ENCODE measurements around the gene RPS6KL1. TPM values are rescaled to one million over a fixed set of nuclear protein-coding genes. Genes with fewer than 3 reads are reported as not detected.

Gene RPS6KL1
- polyA plus RNA-seq, 1 donor from 2014 or later: 147 TPM

- H4K20me1 ChIP-seq (ENCODE audit: insufficient read depth): no peaks in the 10 kb centered on the region
- H3K9me2 ChIP-seq (ENCODE audit: insufficient read depth, low read length): no peaks in the 10 kb centered on the region
- H3K27me3 ChIP-seq (ENCODE audit: insufficient read depth, low read depth, low read length): peaks cover 11% of the 10 kb centered on the region
- TF ChIP-seq EZH2 (IDR thresholded peaks at IDR 0.05; ENCODE audit: borderline replicate concordance, insufficient read depth, low read length, poor library complexity, severe bottlenecking) (no peak), REST (IDR thresholded peaks at IDR 0.05; ENCODE audit: borderline replicate concordance) (no peak), TAF1 (IDR thresholded peaks at IDR 0.05; ENCODE audit: low read depth) (no peak), POLR2AphosphoS5 (IDR thresholded peaks at IDR 0.05) (no peak), EP300 (conservative IDR thresholded peaks at IDR 0.05; ENCODE audit: poor library complexity, severe bottlenecking) (no peak)
- TF ChIP-seq, protein P1, sequence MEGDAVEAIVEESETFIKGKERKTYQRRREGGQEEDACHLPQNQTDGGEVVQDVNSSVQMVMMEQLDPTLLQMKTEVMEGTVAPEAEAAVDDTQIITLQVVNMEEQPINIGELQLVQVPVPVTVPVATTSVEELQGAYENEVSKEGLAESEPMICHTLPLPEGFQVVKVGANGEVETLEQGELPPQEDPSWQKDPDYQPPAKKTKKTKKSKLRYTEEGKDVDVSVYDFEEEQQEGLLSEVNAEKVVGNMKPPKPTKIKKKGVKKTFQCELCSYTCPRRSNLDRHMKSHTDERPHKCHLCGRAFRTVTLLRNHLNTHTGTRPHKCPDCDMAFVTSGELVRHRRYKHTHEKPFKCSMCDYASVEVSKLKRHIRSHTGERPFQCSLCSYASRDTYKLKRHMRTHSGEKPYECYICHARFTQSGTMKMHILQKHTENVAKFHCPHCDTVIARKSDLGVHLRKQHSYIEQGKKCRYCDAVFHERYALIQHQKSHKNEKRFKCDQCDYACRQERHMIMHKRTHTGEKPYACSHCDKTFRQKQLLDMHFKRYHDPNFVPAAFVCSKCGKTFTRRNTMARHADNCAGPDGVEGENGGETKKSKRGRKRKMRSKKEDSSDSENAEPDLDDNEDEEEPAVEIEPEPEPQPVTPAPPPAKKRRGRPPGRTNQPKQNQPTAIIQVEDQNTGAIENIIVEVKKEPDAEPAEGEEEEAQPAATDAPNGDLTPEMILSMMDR (IDR thresholded peaks at IDR 0.05; ENCODE audit: poor library complexity, severe bottlenecking): no peak
- H3K9me3 ChIP-seq (ENCODE audit: low read length): no peaks in the 10 kb centered on the region
- no peaks in the 10 kb centered on the region for H3K79me2 ChIP-seq (replicated peaks; ENCODE audit: insufficient read depth, low read length)
- no peaks in the 10 kb centered on the region for H3F3A ChIP-seq (ENCODE audit: insufficient read depth, low read length, poor library complexity, severe bottlenecking)
- no peak overlapping the region for H3K4me3 ChIP-seq (ENCODE audit: low read length)
- no peak overlapping the region for H3K9ac ChIP-seq (ENCODE audit: low read length)
- no peak overlapping the region for H2AFZ ChIP-seq (ENCODE audit: low read depth, low read length)
- no peak overlapping the region for H3K27ac ChIP-seq (ENCODE audit: low read length)
- no peaks in the 10 kb centered on the region for H3K36me3 ChIP-seq (ENCODE audit: insufficient read depth, low read length)
- no peak overlapping the region for H3K4me2 ChIP-seq (ENCODE audit: low read length)
Observed at GRCh38 chr14:74950795-74951442, 27.9 kb upstream of the RPS6KL1 start.

DNA sequence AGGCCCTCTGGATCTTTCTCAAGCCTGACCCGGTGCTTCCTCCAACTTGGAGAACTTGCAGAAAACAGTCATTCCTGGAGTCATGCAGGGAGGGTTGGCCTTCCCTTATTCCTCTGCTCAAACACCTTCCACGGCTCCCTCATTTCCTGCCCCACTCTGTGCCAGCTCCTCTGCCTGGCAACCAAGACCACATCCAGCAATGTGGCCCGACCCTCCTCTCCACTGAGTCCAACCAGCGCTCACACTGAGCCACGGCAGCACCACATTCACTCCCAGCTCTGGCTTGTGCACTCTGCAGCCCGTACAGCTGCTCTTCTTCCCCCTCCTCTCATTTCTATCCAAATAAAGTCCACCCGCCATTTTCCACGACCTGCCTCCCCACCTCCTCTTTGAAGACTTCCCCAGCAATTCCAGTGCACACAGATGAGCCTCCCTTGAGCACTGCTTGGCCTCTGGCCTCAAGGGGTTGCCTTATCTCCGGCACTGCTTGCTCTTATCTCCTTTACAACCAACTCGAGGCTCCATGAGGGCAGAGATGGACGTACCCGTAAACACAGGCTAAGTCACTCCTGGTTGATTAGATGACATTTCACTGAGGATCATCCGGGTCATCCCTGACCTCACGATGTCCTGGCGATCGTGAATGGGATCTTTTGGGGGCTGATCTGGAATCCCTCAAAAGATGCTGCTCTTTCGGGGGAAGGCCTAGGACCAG lies 27.0 kb upstream of the RPS6KL1 start:
- Histone ChIP-seq H3F3A (ENCODE audit: insufficient read depth, low read length, poor library complexity, severe bottlenecking) (no peaks in the 10 kb centered on the region), H3K27ac (ENCODE audit: low read length) (no peak overlapping the region), H3K4me3 (ENCODE audit: low read length) (no peak overlapping the region), H4K20me1 (ENCODE audit: insufficient read depth) (no peaks in the 10 kb centered on the region), H3K27me3 (ENCODE audit: insufficient read depth, low read depth, low read length) (peaks cover 4% of the 10 kb centered on the region), H3K9ac (ENCODE audit: low read length) (no peak overlapping the region), H3K4me2 (ENCODE audit: low read length) (no peak overlapping the region), H3K79me2 (replicated peaks; ENCODE audit: insufficient read depth, low read length) (no peaks in the 10 kb centered on the region), H3K36me3 (ENCODE audit: insufficient read depth, low read length) (no peaks in the 10 kb centered on the region), H3K9me2 (ENCODE audit: insufficient read depth, low read length) (no peaks in the 10 kb centered on the region), H3K9me3 (ENCODE audit: low read length) (no peaks in the 10 kb centered on the region), H2AFZ (ENCODE audit: low read depth, low read length) (no peak overlapping the region)
- TF ChIP-seq EZH2 (IDR thresholded peaks at IDR 0.05; ENCODE audit: borderline replicate concordance, insufficient read depth, low read length, poor library complexity, severe bottlenecking) (no peak), RAD21 (conservative IDR thresholded peaks at IDR 0.05) (no peak), TAF1 (IDR thresholded peaks at IDR 0.05; ENCODE audit: low read depth) (no peak), SMC3 (conservative IDR thresholded peaks at IDR 0.05; ENCODE audit: poor library complexity) (no peak), EP300 (conservative IDR thresholded peaks at IDR 0.05; ENCODE audit: poor library complexity, severe bottlenecking) (no peak), REST (IDR thresholded peaks at IDR 0.05; ENCODE audit: borderline replicate concordance) (no peak), POLR2AphosphoS5 (IDR thresholded peaks at IDR 0.05) (no peak), MXI1 (conservative IDR thresholded peaks at IDR 0.05; ENCODE audit: poor library complexity, severe bottlenecking) (no peak)
- TF ChIP-seq, protein P1 (IDR thresholded peaks at IDR 0.05; ENCODE audit: poor library complexity, severe bottlenecking): no peak
